Liver (tissue), 9 donors: Measurements from ENCODE around the gene YAF2. TPM values are rescaled to one million over a fixed set of nuclear protein-coding genes. Genes with fewer than 3 reads are reported as not detected.

Experiments used
- DNase-seq: peaks from one replicate; pipeline ENCODE4 v3.0.0-alpha.2; 2017; ENCODE audit warnings: low spot score
- H3K27ac ChIP-seq, 2 donors: one replicate each; pipeline ENCODE4 v1.7.0; 2013; ENCODE audit warnings: inconsistent platforms in 2 of 2, low read length in 2 of 2, control low read depth in 1 of 2, low read depth in 1 of 2, mild to moderate bottlenecking in 1 of 2
- H3K27me3 ChIP-seq, 4 donors: one replicate each; pipeline versions ENCODE4 v1.6.1 to v1.7.0; 2013; ENCODE audit warnings: low read length in 3 of 4, inconsistent platforms in 1 of 4, mild to moderate bottlenecking in 1 of 4, moderate library complexity in 1 of 4; ENCODE audit not compliant: control insufficient read depth in 4 of 4, insufficient read depth in 4 of 4
- H3K36me3 ChIP-seq, 4 donors: one replicate each; pipeline versions ENCODE4 v1.6.1 to v1.7.0; 2013; ENCODE audit warnings: low read length in 3 of 4, mild to moderate bottlenecking in 3 of 4, low read depth in 1 of 4, moderate library complexity in 1 of 4; ENCODE audit not compliant: control insufficient read depth in 4 of 4, insufficient read depth in 3 of 4
- H3K4me1 ChIP-seq, 4 donors: one replicate each; pipeline versions ENCODE4 v1.6.1 to v1.7.0; 2013; ENCODE audit warnings: low read length in 3 of 4, mild to moderate bottlenecking in 3 of 4, moderate library complexity in 1 of 4; ENCODE audit not compliant: control insufficient read depth in 4 of 4, insufficient read depth in 4 of 4
- H3K4me3 ChIP-seq, 3 donors: one replicate each; pipeline versions ENCODE4 v1.6.1 to v1.7.0; 2013; ENCODE audit warnings: low read length in 3 of 3, control low read depth in 1 of 3, low read depth in 1 of 3, mild to moderate bottlenecking in 1 of 3
- H3K9ac ChIP-seq, 2 donors: one replicate each; pipeline ENCODE4 v1.7.0; 2013; ENCODE audit warnings: low read length in 2 of 2, mild to moderate bottlenecking in 2 of 2, moderate library complexity in 2 of 2, control low read depth in 1 of 2, low read depth in 1 of 2
- H3K9me3 ChIP-seq, 4 donors: one replicate each; pipeline versions ENCODE4 v1.6.1 to v1.7.0; 2013; ENCODE audit warnings: low read length in 3 of 4; ENCODE audit not compliant: control insufficient read depth in 4 of 4
- ATF3 ChIP-seq: IDR thresholded peaks from 2 replicates; pipeline ENCODE4 v1.6.1; 2016; ENCODE audit warnings: antibody characterized with exemption
- EGR1 ChIP-seq, 2 donors: IDR thresholded peaks; 2 replicates each; pipeline ENCODE4 v1.6.1; 2016 to 2018; ENCODE audit warnings: antibody characterized with exemption in 2 of 2, low read depth in 2 of 2
- FOXA1 ChIP-seq: IDR thresholded peaks from 2 replicates; pipeline ENCODE4 v1.6.1; 2016; ENCODE audit warnings: antibody characterized with exemption
- GABPA ChIP-seq, 2 donors: IDR thresholded peaks in 1 of 2; conservative IDR thresholded peaks in 1 of 2; 2 replicates each; pipeline ENCODE4 v1.6.1; 2016; ENCODE audit warnings: antibody characterized with exemption in 2 of 2, mild to moderate bottlenecking in 1 of 2, moderate library complexity in 1 of 2
- HNF4A ChIP-seq, 2 donors: conservative IDR thresholded peaks; 2 replicates each; pipeline ENCODE4 v1.6.1; 2016; ENCODE audit warnings: antibody characterized with exemption in 2 of 2, mild to moderate bottlenecking in 2 of 2
- HNF4G ChIP-seq: IDR thresholded peaks from 2 replicates; pipeline ENCODE4 v1.6.1; 2016; ENCODE audit warnings: antibody characterized with exemption
- JUND ChIP-seq, 2 donors: IDR thresholded peaks; 2 replicates each; pipeline ENCODE4 v1.6.1; 2016; ENCODE audit warnings: antibody characterized with exemption in 2 of 2
- MAX ChIP-seq: IDR thresholded peaks from 2 replicates; pipeline ENCODE4 v1.6.1; 2016; ENCODE audit warnings: antibody characterized with exemption
- NR2F2 ChIP-seq: IDR thresholded peaks from 2 replicates; pipeline ENCODE4 v1.6.1; 2016; ENCODE audit warnings: antibody characterized with exemption
- RAD21 ChIP-seq, 2 donors: IDR thresholded peaks; 2 replicates each; pipeline ENCODE4 v1.6.1; 2016; ENCODE audit warnings: antibody characterized with exemption in 2 of 2, mild to moderate bottlenecking in 2 of 2
- REST ChIP-seq: IDR thresholded peaks from 2 replicates; pipeline ENCODE4 v1.6.1; 2016; ENCODE audit warnings: antibody characterized with exemption, mild to moderate bottlenecking
- RXRA ChIP-seq, 2 donors: IDR thresholded peaks; 2 replicates each; pipeline ENCODE4 v1.6.1; 2017 to 2018; ENCODE audit warnings: antibody characterized with exemption in 2 of 2, mild to moderate bottlenecking in 1 of 2
- SP1 ChIP-seq: IDR thresholded peaks from 2 replicates; pipeline ENCODE4 v1.6.1; 2018; ENCODE audit warnings: antibody characterized with exemption, mild to moderate bottlenecking
- TAF1 ChIP-seq: conservative IDR thresholded peaks from 2 replicates; pipeline ENCODE4 v1.6.1; 2016; ENCODE audit warnings: antibody characterized with exemption, mild to moderate bottlenecking
- ZBTB33 ChIP-seq: IDR thresholded peaks from 2 replicates; pipeline ENCODE4 v1.6.1; 2016; ENCODE audit warnings: antibody characterized with exemption
- WGBS: extraction: QIAGEN DNeasy Blood & Tissue Kit; methylation state at CpG from one replicate; pipeline ENCODE4 v1.1.7; 2013; 5-methylcytosine and 5-hydroxymethylcytosine counted together
- polyA plus RNA-seq, 2 donors: library from polyadenylated mRNA; stranded (reverse) in 1 of 2; unstranded in 1 of 2; fragments of 200-250 nt in 1 of 2; fragments of >200 nt in 1 of 2; fragmentation: Nextera tagmentation in 1 of 2; extraction: Ambion mirVana in 1 of 2; gene quantifications; one replicate each; pipeline versions ENCODE4 v1.2.1 to v1.2.3, GENCODE V29; 2013 to 2015
- total RNA-seq, 2 donors: library from RNA; depleted of rRNA; stranded (reverse); fragments of >200 nt; gene quantifications; one replicate each; pipeline ENCODE4 v1.2.3, GENCODE V29; 2014
- TF ChIP-seq, protein P1 (sequence below): fragments of 150-350 bp; IDR thresholded peaks from 2 replicates; pipeline ENCODE4 v1.5.1; 2017; ENCODE audit warnings: improper control_type of control experiment, low read depth, low read length; ENCODE audit not compliant: missing input control
- donor health status: healthy.
- donor health status: healthy.
- donor health status: healthy.
- donor health status: healthy.
- donor health status: healthy.

The YAF2 gene
- total and polyA plus RNA-seq, 4 donors, result 7.3 to 22.9 (median 16.2) TPM

DNA sequence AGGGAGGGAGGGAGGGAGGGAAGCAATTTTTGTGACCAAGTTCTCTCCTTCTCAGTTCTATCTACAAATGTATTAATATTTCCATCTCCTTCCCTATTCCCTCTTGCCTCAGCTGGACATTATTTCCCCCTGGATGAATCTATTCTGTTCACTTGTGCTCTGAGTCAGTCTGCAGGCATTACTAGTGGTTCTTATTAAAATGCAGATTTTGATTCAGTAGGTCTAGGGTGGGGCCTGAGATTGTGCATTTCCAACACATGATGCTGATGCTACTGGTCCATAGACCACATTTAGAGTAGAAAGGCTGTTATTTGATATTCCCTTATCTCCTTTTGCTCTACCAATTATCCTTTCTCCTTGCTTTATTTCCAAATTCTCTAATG is 40.1 kb upstream of the YAF2 start:
- no peak for DNase-seq
- no peaks in the 10 kb centered on the region for H3K9me3 ChIP-seq
- no peaks in the 10 kb centered on the region for H3K27me3 ChIP-seq
- no peak overlapping the region for H3K27ac ChIP-seq
- H3K4me3 ChIP-seq, result no peak overlapping the region
- no peak overlapping the region for H3K9ac ChIP-seq
- no peaks in the 10 kb centered on the region for H3K36me3 ChIP-seq
- TF ChIP-seq GABPA (IDR thresholded peaks at IDR 0.05 in 1 of 2, conservative IDR thresholded peaks at IDR 0.05 in 1 of 2), result no peak
- H3K4me1 ChIP-seq, result peaks cover 0 to 17% (median 12%) of the 10 kb centered on the region in 4 donors

DNA sequence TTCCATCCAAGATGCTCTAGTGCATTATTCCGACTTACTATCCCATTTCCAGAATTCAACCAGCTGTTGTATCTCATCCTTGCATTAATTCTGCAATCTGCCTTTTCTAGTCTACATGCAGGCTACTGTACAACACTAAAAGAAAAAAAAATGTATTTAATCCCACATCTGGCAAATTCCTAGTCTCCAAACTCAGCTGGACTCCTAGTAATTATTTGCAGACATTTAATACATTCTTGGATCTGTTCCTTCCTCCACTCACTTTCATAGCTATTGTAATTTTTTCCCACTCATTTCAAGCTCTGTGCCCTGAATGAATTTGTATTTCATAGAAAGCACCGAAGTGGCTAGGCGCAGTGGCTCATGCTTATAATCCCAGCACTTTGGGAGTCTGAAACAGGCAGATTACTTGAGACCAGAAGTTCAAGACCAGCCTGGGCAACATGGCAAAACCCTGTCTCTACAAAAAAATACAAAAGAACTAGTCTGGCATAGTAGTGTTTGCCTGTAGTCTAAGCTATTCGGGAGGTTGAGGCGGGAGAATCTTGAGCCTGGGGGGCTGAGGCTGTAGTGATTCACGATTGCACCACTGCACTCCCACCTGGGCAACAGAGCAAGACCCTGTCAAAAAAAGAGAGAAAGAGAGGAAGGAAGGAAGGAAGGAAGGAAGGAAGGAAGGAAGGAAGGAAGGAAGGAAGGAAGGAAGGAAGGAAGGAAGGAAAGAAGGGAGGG is 39.5 kb upstream of the YAF2 start:
- no peaks in the 10 kb centered on the region for H3K27me3 ChIP-seq
- H3K9ac ChIP-seq, result no peak overlapping the region
- H3K4me3 ChIP-seq, result no peak overlapping the region
- H3K36me3 ChIP-seq, result no peaks in the 10 kb centered on the region
- H3K9me3 ChIP-seq, result peaks cover 0 to 3% (median 0%) of the 10 kb centered on the region in 4 donors
- no peak for TF ChIP-seq HNF4G
- TF ChIP-seq JUND (IDR thresholded peaks at IDR 0.05), result no peak
- TF ChIP-seq NR2F2, result no peak
- no peak for TF ChIP-seq RAD21 (IDR thresholded peaks at IDR 0.05)
- TF ChIP-seq TAF1, result no peak
- TF ChIP-seq HNF4A (conservative IDR thresholded peaks at IDR 0.05), result no peak
- TF ChIP-seq MAX, result no peak
- TF ChIP-seq SP1, result no peak
- TF ChIP-seq EGR1 (IDR thresholded peaks at IDR 0.05; ENCODE audit: low read depth in 2 of 2), result no peak
- TF ChIP-seq, protein P1, sequence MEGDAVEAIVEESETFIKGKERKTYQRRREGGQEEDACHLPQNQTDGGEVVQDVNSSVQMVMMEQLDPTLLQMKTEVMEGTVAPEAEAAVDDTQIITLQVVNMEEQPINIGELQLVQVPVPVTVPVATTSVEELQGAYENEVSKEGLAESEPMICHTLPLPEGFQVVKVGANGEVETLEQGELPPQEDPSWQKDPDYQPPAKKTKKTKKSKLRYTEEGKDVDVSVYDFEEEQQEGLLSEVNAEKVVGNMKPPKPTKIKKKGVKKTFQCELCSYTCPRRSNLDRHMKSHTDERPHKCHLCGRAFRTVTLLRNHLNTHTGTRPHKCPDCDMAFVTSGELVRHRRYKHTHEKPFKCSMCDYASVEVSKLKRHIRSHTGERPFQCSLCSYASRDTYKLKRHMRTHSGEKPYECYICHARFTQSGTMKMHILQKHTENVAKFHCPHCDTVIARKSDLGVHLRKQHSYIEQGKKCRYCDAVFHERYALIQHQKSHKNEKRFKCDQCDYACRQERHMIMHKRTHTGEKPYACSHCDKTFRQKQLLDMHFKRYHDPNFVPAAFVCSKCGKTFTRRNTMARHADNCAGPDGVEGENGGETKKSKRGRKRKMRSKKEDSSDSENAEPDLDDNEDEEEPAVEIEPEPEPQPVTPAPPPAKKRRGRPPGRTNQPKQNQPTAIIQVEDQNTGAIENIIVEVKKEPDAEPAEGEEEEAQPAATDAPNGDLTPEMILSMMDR, result no peak
- no peak for TF ChIP-seq ZBTB33
- TF ChIP-seq FOXA1, result no peak
- no peak for TF ChIP-seq RXRA (IDR thresholded peaks at IDR 0.05)
- no peak for TF ChIP-seq REST
- no peak for TF ChIP-seq ATF3
- WGBS, result 88% methylated on average over 6 of the region's 6 CpGs
- H3K27ac ChIP-seq, result no peak overlapping the region
- no peak for DNase-seq
- peaks cover 0 to 15% (median 11%) of the 10 kb centered on the region in 4 donors for H3K4me1 ChIP-seq
